ENCODE data around the gene CCL20.

GRCh38 chr2:227824711-227825110, 11.1 kb downstream of the CCL20 start:
- TF ChIP-seq GTF2F1 (IDR thresholded peaks at IDR 0.05; ENCODE audit: borderline replicate concordance, low read depth, low read length) (no peak), CTCF (IDR thresholded peaks at IDR 0.05; ENCODE audit: control extremely low read depth in 1 of 3, insufficient read depth in 1 of 3, low read depth in 1 of 3, low read length in 3 of 3) (no peak), POLR2A (IDR thresholded peaks at IDR 0.05; ENCODE audit: control extremely low read depth in 1 of 2, low read depth in 2 of 2, low read length in 2 of 2) (no peak), BACH1 (IDR thresholded peaks at IDR 0.05; ENCODE audit: low read length) (no peak), SP1 (IDR thresholded peaks at IDR 0.05; ENCODE audit: low read depth, low read length) (no peak), TBP (IDR thresholded peaks at IDR 0.05; ENCODE audit: low read depth, low read length) (no peak), ZNF274 (IDR thresholded peaks at IDR 0.05; ENCODE audit: borderline replicate concordance, extremely low read depth, low read length) (no peak), MAFK (IDR thresholded peaks at IDR 0.05; ENCODE audit: low read depth, low read length) (no peak), ATF3 (IDR thresholded peaks at IDR 0.05; ENCODE audit: insufficient read depth, low read depth, low read length) (no peak), SP4 (IDR thresholded peaks at IDR 0.05; ENCODE audit: low read length) (no peak)
- TF ChIP-seq, protein P1, sequence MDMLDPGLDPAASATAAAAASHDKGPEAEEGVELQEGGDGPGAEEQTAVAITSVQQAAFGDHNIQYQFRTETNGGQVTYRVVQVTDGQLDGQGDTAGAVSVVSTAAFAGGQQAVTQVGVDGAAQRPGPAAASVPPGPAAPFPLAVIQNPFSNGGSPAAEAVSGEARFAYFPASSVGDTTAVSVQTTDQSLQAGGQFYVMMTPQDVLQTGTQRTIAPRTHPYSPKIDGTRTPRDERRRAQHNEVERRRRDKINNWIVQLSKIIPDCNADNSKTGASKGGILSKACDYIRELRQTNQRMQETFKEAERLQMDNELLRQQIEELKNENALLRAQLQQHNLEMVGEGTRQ (IDR thresholded peaks at IDR 0.05; ENCODE audit: low read length): no peak
- TF ChIP-seq, protein P2, sequence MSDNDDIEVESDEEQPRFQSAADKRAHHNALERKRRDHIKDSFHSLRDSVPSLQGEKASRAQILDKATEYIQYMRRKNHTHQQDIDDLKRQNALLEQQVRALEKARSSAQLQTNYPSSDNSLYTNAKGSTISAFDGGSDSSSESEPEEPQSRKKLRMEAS (IDR thresholded peaks at IDR 0.05): no peak

All from H1 (cell line).